Measurements from ENCODE around the gene GTSF1L.

Gene GTSF1L

DNA sequence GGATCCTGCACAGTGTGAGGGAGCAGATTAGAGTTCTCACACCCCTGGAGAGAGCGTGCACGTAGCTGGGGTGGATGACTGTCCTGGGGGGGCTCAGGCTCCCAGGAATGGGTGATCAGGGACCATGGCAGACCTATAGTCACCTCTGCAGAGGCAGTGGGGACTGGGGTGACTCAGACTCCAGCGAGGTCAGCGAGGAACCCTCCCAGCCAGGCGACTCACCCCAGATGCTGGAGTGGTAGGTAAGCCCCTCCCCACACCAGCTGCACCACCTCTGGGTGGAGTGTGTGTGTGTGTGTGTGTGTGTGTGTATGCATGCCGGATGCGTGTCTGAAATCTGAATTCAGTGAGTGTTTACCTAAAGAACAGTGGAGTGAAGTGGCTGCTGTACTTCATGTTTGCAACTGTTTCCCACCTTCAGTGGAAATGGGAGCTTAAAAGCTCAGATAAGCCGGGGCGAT lies 17.4 kb upstream of the GTSF1L start:
- TF ChIP-seq RARB (CRISPR knock-in tag; IDR thresholded peaks at IDR 0.05) (no peak), ESRRG (CRISPR knock-in tag; IDR thresholded peaks at IDR 0.05) (no peak), ZNF70 (CRISPR knock-in tag; IDR thresholded peaks at IDR 0.05) (no peak), SNAI2 (CRISPR knock-in tag; IDR thresholded peaks at IDR 0.05) (no peak), ZFP30 (CRISPR knock-in tag; IDR thresholded peaks at IDR 0.05) (no peak), ZC3H10 (CRISPR knock-in tag; IDR thresholded peaks at IDR 0.05) (no peak), CSDC2 (CRISPR knock-in tag; IDR thresholded peaks at IDR 0.05) (no peak), ZNF8 (CRISPR knock-in tag; IDR thresholded peaks at IDR 0.05) (no peak), GLIS3 (CRISPR knock-in tag; IDR thresholded peaks at IDR 0.05) (no peak), ZFP3 (CRISPR knock-in tag; IDR thresholded peaks at IDR 0.05) (no peak), TCF4 (CRISPR knock-in tag; IDR thresholded peaks at IDR 0.05; ENCODE audit: borderline replicate concordance) (no peak), OSR1 (CRISPR knock-in tag; IDR thresholded peaks at IDR 0.05) (no peak), ARNTL (CRISPR knock-in tag; IDR thresholded peaks at IDR 0.05; ENCODE audit: borderline replicate concordance, low read depth) (no peak), ZNF565 (CRISPR knock-in tag; conservative IDR thresholded peaks at IDR 0.05; ENCODE audit: low read depth) (no peak), BACH2 (CRISPR knock-in tag; IDR thresholded peaks at IDR 0.05; ENCODE audit: borderline replicate concordance) (no peak), PPARA (CRISPR knock-in tag; IDR thresholded peaks at IDR 0.05; ENCODE audit: borderline replicate concordance) (no peak)
- TF ChIP-seq, protein P1, sequence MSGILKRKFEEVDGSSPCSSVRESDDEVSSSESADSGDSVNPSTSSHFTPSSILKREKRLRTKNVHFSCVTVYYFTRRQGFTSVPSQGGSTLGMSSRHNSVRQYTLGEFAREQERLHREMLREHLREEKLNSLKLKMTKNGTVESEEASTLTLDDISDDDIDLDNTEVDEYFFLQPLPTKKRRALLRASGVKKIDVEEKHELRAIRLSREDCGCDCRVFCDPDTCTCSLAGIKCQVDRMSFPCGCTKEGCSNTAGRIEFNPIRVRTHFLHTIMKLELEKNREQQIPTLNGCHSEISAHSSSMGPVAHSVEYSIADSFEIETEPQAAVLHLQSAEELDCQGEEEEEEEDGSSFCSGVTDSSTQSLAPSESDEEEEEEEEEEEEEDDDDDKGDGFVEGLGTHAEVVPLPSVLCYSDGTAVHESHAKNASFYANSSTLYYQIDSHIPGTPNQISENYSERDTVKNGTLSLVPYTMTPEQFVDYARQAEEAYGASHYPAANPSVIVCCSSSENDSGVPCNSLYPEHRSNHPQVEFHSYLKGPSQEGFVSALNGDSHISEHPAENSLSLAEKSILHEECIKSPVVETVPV (CRISPR knock-in tag; IDR thresholded peaks at IDR 0.05), result no peak
- TF ChIP-seq, protein P2, sequence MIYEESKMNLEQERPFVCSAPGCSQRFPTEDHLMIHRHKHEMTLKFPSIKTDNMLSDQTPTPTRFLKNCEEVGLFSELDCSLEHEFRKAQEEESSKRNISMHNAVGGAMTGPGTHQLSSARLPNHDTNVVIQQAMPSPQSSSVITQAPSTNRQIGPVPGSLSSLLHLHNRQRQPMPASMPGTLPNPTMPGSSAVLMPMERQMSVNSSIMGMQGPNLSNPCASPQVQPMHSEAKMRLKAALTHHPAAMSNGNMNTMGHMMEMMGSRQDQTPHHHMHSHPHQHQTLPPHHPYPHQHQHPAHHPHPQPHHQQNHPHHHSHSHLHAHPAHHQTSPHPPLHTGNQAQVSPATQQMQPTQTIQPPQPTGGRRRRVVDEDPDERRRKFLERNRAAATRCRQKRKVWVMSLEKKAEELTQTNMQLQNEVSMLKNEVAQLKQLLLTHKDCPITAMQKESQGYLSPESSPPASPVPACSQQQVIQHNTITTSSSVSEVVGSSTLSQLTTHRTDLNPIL (CRISPR knock-in tag; IDR thresholded peaks at IDR 0.05; ENCODE audit: low read depth), result no peak
- TF ChIP-seq, protein P3, sequence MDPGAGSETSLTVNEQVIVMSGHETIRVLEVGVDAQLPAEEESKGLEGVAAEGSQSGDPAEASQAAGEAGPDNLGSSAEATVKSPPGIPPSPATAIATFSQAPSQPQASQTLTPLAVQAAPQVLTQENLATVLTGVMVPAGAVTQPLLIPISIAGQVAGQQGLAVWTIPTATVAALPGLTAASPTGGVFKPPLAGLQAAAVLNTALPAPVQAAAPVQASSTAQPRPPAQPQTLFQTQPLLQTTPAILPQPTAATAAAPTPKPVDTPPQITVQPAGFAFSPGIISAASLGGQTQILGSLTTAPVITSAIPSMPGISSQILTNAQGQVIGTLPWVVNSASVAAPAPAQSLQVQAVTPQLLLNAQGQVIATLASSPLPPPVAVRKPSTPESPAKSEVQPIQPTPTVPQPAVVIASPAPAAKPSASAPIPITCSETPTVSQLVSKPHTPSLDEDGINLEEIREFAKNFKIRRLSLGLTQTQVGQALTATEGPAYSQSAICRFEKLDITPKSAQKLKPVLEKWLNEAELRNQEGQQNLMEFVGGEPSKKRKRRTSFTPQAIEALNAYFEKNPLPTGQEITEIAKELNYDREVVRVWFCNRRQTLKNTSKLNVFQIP (CRISPR knock-in tag; IDR thresholded peaks at IDR 0.05; ENCODE audit: borderline replicate concordance, low read depth), result no peak
- ATAC-seq, result no peak

DNA sequence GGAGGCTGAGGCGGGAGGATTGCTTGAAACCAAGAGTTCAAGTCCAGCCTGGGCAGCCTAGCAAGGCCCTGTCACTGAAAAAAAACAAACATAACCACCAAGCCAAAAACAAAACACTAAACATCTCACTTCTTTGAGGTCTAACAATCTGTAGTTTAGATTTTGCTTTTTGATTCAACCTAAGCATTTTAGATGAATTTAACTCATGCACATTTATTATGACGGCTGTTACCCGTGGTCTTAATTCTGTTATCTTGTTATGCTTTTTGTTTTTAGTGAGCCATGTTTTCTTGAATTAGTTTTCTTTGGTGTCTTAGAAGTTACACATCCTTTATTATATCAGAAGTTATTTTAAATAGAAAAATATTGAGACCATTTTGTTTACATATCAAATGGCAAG lies 13.8 kb upstream of the GTSF1L start:
- TF ChIP-seq, protein P2 (CRISPR knock-in tag; IDR thresholded peaks at IDR 0.05; ENCODE audit: low read depth), result no peak
- TF ChIP-seq ZFP30 (CRISPR knock-in tag; IDR thresholded peaks at IDR 0.05), result no peak
- no peak for TF ChIP-seq OSR1 (CRISPR knock-in tag; IDR thresholded peaks at IDR 0.05)
- no peak for TF ChIP-seq TCF4 (CRISPR knock-in tag; IDR thresholded peaks at IDR 0.05; ENCODE audit: borderline replicate concordance)
- TF ChIP-seq, protein P1 (CRISPR knock-in tag; IDR thresholded peaks at IDR 0.05), result no peak
- TF ChIP-seq SNAI2 (CRISPR knock-in tag; IDR thresholded peaks at IDR 0.05), result no peak
- no peak for ATAC-seq

DNA sequence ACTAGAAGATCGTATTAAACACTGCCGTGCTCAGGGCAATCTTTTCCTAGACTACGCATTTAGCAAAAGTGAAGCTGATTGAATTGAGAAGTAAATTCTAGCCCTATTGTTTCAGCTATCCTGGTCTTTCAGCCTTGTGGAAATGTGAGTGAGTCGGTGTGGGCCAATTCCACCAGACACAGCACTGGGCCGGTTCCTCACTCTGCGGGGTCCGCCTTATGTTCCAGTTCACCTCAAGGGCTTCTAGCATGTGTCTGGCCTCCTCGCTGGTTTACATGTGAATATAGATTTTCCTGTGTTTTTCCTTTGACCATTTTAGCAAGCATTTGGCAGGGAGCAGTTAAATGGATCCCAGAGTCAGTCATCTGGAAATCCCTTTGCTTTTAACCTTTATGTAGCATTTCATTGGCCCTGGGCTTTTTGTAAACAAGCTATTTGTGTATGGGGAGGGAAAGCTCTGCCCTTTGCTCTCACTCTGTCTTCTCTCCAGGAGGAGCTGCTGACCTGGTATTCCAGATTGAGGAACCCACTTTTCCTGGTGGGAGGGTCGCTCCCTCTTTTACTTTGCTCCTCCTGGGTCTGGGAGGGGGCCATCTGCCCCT lies 12.4 kb upstream of the GTSF1L start:
- ATAC-seq, result no peak
- TF ChIP-seq, protein P1 (CRISPR knock-in tag; IDR thresholded peaks at IDR 0.05), result no peak

DNA sequence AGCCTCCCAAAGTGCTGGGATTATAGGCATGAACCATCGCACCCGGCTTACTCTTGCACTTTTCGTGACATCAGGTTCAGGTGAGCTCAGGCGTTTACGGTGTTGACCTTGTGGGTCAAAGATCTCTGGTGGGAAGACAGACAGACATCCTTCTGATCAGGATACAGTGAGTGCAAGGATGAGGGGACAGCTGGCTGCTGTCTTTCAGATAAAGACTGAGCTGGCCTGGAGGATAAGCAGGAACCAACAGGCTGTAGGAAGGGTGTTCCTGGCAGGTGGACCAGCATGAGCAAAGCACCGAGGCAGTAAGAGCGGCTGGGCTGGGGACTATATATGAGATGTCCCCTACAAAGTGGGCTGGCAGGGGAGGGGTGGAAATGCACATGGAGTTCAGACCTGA lies 11.1 kb upstream of the GTSF1L start:
- TF ChIP-seq ZNF565 (CRISPR knock-in tag; conservative IDR thresholded peaks at IDR 0.05; ENCODE audit: low read depth), result no peak
- TF ChIP-seq RARB (CRISPR knock-in tag; IDR thresholded peaks at IDR 0.05), result no peak

More for the DNA sequence above, 11.1 kb upstream of the GTSF1L start:
- no peak for ATAC-seq
